Gastroesophageal sphincter (tissue), 3 donors: Measurements from ENCODE around the gene SLC25A21.

Experiments
- EP300 ChIP-seq: sonication (generic); formaldehyde crosslinking; IDR thresholded peaks from one replicate; pipeline ENCODE4 v1.6.1; 2017; ENCODE audit warnings: antibody characterized with exemption, mild to moderate bottlenecking
- POLR2A ChIP-seq, 2 donors: fragments of 450-650 bp; IDR thresholded peaks; one replicate each; pipeline ENCODE4 v1.6.1; 2017; ENCODE audit warnings: antibody characterized with exemption in 2 of 2, mild to moderate bottlenecking in 2 of 2, moderate library complexity in 1 of 2
- POLR2AphosphoS5 ChIP-seq: sonication (generic); formaldehyde crosslinking; IDR thresholded peaks from one replicate; pipeline ENCODE4 v1.6.1; 2017; ENCODE audit warnings: antibody characterized with exemption
- TF ChIP-seq, protein P1 (sequence below), 4 experiments: fragments of 200-600 bp in 2 of 4; fragments of 450-650 bp in 2 of 4; sonication (generic) in 1 of 4; IDR thresholded peaks; one replicate each; pipeline ENCODE4 v1.5.1; 2017 to 2019; ENCODE audit warnings: antibody characterized with exemption in 4 of 4, mild to moderate bottlenecking in 2 of 4, moderate library complexity in 2 of 4

DNA sequence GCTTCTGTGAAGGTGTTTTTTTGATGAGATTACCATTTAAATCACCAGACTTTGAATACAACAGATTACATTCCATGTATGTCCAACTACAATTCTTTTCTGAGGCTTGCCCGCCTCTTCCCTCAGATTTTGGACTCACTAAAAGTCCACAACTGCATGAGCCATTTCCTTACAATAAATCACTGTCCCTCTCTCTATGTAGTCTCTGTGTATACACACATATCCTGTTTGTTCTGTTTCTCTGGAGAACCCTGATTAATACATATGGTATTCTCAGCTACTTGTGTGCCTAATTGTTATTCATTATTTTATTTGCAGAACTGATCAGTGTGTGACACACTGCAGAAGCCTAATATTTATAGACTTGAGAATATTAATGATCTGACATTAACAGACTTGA lies 22.9 kb upstream of the SLC25A21 start:
- TF ChIP-seq POLR2A (IDR thresholded peaks at IDR 0.05) (no peak), EP300 (no peak), POLR2AphosphoS5 (no peak)
- TF ChIP-seq, protein P1, sequence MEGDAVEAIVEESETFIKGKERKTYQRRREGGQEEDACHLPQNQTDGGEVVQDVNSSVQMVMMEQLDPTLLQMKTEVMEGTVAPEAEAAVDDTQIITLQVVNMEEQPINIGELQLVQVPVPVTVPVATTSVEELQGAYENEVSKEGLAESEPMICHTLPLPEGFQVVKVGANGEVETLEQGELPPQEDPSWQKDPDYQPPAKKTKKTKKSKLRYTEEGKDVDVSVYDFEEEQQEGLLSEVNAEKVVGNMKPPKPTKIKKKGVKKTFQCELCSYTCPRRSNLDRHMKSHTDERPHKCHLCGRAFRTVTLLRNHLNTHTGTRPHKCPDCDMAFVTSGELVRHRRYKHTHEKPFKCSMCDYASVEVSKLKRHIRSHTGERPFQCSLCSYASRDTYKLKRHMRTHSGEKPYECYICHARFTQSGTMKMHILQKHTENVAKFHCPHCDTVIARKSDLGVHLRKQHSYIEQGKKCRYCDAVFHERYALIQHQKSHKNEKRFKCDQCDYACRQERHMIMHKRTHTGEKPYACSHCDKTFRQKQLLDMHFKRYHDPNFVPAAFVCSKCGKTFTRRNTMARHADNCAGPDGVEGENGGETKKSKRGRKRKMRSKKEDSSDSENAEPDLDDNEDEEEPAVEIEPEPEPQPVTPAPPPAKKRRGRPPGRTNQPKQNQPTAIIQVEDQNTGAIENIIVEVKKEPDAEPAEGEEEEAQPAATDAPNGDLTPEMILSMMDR (IDR thresholded peaks at IDR 0.05) = no peak
